Stimulated activated naive CD8-positive, alpha-beta T cell treated with anti-CD3 and anti-CD28 coated beads, Interleukin-15, Interleukin-2, amounts not matched to agents 100 ng/mL and 50 ng/mL, for 24 hours (primary cell): ENCODE data around the gene COL15A1.

ENCODE experiments used
- H3K27ac Mint-ChIP-seq: one replicate; pipeline ENCODE4 v1.8.0; 2021; ENCODE audit warnings: mild to moderate bottlenecking, mixed read lengths
- H3K27me3 Mint-ChIP-seq: one replicate; pipeline ENCODE4 v1.8.0; 2021; ENCODE audit warnings: mixed read lengths
- H3K36me3 Mint-ChIP-seq: one replicate; pipeline ENCODE4 v1.8.0; 2021; ENCODE audit warnings: low read depth, mixed read lengths
- H3K4me1 Mint-ChIP-seq: one replicate; pipeline ENCODE4 v1.8.0; 2021; ENCODE audit warnings: low read depth, mixed read lengths
- H3K4me3 Mint-ChIP-seq: one replicate; pipeline ENCODE4 v1.8.0; 2021; ENCODE audit warnings: mild to moderate bottlenecking, mixed read lengths
- H3K9me3 Mint-ChIP-seq: one replicate; pipeline ENCODE4 v1.8.0; 2021; ENCODE audit warnings: mixed read lengths

COL15A1 gene

DNA sequence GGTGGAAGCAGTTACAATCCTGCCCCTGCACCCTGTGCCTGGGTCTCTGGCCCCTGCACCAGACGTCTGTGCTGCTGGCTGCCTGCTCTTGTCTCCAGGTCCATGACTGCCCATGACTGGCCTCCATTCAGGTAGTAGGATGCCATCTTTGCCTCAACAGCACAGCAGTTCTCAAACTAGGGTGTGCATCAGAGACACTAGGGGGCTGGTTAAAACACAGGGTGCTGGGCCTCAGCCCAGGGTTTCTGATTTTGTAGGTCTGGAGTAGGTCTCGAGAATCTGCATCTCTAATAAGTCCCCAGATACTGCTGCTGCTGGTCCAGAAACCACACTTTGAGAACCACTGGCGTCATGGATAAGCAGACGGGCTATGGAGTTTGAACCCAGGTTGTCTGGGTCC is 24.0 kb downstream of the COL15A1 start:
- Mint-ChIP-seq H3K36me3 (no peaks in the 10 kb centered on the region), H3K9me3 (no peaks in the 10 kb centered on the region), H3K4me1 (no peaks in the 10 kb centered on the region), H3K4me3 (no peak overlapping the region), H3K27ac (no peak overlapping the region), H3K27me3 (no peaks in the 10 kb centered on the region)

DNA sequence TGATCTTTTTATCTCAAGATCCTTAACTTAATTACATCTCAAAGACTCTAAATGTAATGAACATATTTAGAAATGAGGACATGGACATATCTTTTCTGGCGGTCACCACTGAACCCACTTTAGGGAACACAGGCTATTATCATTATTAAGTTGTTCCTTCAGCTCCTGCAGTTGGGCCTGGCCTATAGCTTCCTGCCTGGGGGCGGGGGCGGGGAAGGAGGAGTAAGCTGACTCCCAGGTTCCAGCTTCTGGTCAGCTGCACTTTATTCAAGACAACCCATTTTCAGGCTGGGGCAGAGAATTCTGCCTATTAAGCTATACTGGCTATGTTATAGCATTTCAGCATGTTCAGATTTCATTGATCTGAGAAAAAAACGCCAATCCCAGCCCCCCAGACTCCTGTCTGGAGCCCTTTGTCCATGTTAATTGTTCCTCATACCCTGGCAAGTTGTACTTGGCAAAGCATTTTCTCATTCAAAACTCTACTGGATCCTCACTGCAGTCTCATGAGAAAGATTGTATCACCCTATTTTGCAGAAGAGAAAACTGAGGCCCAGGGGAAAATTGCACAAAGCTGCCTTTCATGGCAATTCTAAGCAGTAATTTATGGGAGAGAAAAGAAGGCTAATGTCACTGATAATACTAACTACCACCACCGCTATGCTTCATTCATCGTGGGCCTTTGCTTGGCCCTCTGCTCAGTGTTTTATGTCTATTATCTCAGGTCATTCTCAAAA is 25.1 kb downstream of the COL15A1 start:
- no peaks in the 10 kb centered on the region for H3K27me3 Mint-ChIP-seq
- H3K27ac Mint-ChIP-seq: no peak overlapping the region
- H3K36me3 Mint-ChIP-seq: no peaks in the 10 kb centered on the region
- no peak overlapping the region for H3K4me3 Mint-ChIP-seq
- H3K4me1 Mint-ChIP-seq: no peaks in the 10 kb centered on the region
- no peaks in the 10 kb centered on the region for H3K9me3 Mint-ChIP-seq

GRCh38 chr9:98970532-98971041 is 26.9 kb downstream of the COL15A1 start:
- H3K9me3 Mint-ChIP-seq: no peaks in the 10 kb centered on the region
- H3K27ac Mint-ChIP-seq: no peak overlapping the region
- peaks cover 4% of the 10 kb centered on the region for H3K27me3 Mint-ChIP-seq
- peaks cover 5% of the 10 kb centered on the region for H3K4me1 Mint-ChIP-seq
- no peaks in the 10 kb centered on the region for H3K36me3 Mint-ChIP-seq
- no peak overlapping the region for H3K4me3 Mint-ChIP-seq

DNA sequence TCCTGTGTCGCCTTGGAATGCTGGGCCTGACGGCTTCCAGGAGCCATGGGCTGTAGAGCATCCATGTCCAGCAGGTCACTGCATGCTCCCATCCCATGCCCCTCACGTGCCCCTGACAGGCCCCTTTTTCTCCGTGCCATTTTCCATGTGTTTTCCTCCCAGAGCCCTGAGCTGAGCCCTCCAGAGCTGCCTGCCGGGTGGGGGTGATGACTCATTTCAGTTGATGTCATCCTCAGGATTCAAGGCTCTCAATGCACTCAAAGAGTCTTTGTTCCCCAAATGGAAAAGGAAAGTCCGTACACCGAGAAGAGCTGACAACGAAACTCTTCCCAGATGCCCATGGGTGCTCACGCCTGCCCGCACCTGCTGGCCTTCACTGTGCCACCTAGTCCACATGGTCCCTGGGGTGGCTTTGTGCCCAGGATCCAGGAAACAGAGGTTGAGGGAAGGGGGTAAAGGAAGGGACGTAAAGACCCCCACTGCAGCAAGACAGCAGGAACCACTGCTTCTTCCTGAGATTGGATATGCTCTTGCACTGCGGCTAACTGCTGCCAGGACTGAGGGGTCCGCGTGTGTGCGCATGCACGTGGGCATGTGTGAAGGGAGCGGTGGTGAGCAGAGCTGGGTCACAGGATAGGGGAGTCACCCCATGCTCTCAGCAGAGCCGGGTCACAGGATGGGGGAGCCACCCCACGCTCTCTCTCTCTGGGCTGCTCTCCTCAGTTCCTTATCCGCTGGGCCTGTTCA is 27.6 kb downstream of the COL15A1 start:
- peaks cover 5% of the 10 kb centered on the region for H3K4me1 Mint-ChIP-seq
- no peak overlapping the region for H3K4me3 Mint-ChIP-seq
- no peak overlapping the region for H3K27ac Mint-ChIP-seq
- peaks cover 7% of the 10 kb centered on the region for H3K27me3 Mint-ChIP-seq
- no peaks in the 10 kb centered on the region for H3K36me3 Mint-ChIP-seq
- no peaks in the 10 kb centered on the region for H3K9me3 Mint-ChIP-seq

DNA sequence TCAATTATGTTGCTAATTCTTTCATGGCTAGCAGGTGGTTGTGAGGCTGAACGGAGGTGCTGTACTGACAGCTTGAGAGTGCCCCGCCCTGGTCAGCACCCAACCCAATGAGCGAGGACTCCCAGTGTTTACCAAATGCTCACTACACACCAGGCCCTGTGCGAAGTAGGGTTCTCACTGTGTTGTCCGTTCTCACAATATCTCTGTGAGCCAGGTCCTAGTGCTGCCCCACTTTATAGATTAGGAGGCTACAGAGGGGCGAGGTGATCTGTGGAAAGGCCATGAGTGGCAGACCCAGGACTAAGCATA is 28.2 kb downstream of the COL15A1 start:
- H3K36me3 Mint-ChIP-seq: no peaks in the 10 kb centered on the region
- peaks cover 5% of the 10 kb centered on the region for H3K4me1 Mint-ChIP-seq
- H3K9me3 Mint-ChIP-seq: no peaks in the 10 kb centered on the region
- no peak overlapping the region for H3K4me3 Mint-ChIP-seq
- H3K27ac Mint-ChIP-seq: no peak overlapping the region
- peaks cover 7% of the 10 kb centered on the region for H3K27me3 Mint-ChIP-seq

DNA sequence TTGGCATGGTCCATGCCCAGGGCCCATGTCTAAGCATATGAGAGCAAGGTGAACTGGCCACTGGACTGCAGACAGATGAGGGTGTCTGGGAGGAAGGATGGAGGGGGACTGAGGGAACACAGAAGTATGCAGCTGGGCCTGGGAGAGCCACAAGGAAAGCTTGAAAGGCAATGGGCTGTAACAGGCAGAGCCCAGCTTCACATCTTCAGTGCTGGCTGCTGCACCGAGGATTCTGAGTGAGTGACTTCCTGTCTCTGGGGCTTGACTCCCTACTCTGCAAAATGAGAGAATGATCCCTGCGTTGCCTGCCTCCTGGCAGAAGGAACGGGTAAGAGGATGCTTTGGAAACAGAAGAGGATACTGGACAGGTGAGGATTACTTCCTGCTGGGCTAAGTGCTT is 29.0 kb downstream of the COL15A1 start:
- Mint-ChIP-seq H3K27ac (no peak overlapping the region), H3K4me3 (no peak overlapping the region), H3K36me3 (no peaks in the 10 kb centered on the region), H3K27me3 (peaks cover 7% of the 10 kb centered on the region), H3K4me1 (peaks cover 5% of the 10 kb centered on the region), H3K9me3 (no peaks in the 10 kb centered on the region)

- no peak overlapping the region for H3K27ac Mint-ChIP-seq
- no peaks in the 10 kb centered on the region for H3K9me3 Mint-ChIP-seq
- H3K4me1 Mint-ChIP-seq: peaks cover 5% of the 10 kb centered on the region
- H3K27me3 Mint-ChIP-seq: peaks cover 7% of the 10 kb centered on the region
- H3K36me3 Mint-ChIP-seq: no peaks in the 10 kb centered on the region
- H3K4me3 Mint-ChIP-seq: no peak overlapping the region
Observed at GRCh38 chr9:98973171-98973570, 29.5 kb downstream of the COL15A1 start.

DNA sequence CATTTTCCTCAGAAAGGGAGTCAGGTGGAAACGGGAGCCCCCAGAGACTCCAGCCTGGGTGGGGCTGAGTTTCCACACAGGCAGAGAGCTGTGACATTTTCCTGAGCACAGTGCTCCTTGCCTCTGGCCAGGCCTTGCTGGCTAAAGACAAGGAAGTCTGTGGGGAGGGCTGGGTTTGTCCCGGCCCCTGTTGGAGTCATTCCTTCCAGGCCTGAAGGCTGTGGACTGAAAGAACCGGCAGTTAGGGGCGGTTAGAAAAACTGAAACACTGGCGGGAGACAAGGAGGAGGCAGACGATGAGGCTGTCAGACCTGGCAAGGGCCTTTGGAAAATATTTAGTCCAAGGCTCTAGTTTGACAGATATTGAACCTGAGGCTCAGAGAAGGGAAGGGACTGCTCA is 29.9 kb downstream of the COL15A1 start:
- no peaks in the 10 kb centered on the region for H3K36me3 Mint-ChIP-seq
- H3K27ac Mint-ChIP-seq: no peak overlapping the region
- H3K4me1 Mint-ChIP-seq: peaks cover 5% of the 10 kb centered on the region
- H3K27me3 Mint-ChIP-seq: peaks cover 7% of the 10 kb centered on the region
- no peak overlapping the region for H3K4me3 Mint-ChIP-seq
- no peaks in the 10 kb centered on the region for H3K9me3 Mint-ChIP-seq

DNA sequence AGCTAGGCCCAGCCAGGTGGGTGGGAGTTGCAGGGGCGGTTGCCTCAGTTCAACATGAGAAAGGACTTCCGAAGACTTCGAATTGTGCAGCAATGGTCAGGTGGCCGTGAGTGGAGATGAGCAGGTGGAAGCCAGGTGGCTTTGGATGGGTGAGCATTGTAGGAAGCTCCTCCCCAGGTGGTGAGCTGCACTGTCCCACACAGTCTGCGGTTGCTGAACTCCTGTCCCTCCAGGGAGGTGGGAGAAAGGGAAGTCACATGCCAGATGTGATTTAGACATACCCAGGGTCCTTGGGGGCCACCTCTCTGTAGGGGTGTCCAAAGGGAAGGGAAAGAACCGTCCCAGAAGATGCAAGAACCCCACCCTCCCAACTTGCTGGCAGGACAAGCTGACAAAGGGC is 30.4 kb downstream of the COL15A1 start:
- Mint-ChIP-seq H3K27ac (no peak overlapping the region), H3K9me3 (no peaks in the 10 kb centered on the region), H3K27me3 (peaks cover 7% of the 10 kb centered on the region), H3K36me3 (no peaks in the 10 kb centered on the region), H3K4me1 (peaks cover 5% of the 10 kb centered on the region), H3K4me3 (no peak overlapping the region)

GRCh38 chr9:98974554-98974953 is 30.8 kb downstream of the COL15A1 start:
- Mint-ChIP-seq H3K36me3 (no peaks in the 10 kb centered on the region), H3K4me3 (no peak overlapping the region), H3K27ac (no peak overlapping the region), H3K27me3 (peaks cover 7% of the 10 kb centered on the region), H3K9me3 (no peaks in the 10 kb centered on the region), H3K4me1 (peaks cover 5% of the 10 kb centered on the region)

DNA sequence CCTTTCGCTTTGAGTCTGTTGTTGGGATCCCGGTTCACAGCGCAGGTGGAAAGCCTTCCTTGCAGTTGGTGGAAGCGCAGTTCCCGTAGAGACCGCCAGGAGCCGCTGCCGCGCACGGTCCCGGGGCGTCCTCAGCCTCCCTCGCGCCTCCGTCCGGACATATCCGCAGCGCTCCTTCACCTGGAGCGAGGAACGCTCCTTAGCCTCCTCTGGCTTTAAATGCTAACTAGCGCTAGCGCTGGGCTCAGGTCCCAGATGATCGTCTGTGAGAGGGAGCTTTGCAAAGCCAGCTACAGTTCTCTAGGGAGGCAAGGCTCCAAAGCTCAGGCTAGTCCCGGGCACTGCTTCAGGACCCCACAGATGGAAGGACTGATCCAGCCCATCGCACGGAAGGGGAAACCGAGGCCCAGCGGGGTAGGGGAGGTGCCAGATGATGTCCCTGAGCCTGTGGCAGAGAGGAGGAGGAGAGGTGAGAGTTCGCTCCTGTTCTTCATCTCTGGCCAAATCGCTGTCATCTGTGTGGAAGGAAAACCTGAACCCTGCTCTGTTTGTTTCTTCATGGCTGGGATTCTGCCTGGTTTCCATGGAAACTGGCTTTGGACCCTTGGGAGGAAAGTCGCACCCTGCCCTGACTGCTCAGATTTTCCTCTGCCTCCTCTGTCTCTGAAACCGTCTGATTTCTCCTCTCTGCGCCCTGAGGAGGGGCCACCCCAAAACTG is 31.4 kb downstream of the COL15A1 start:
- Mint-ChIP-seq H3K27me3 (peaks cover 7% of the 10 kb centered on the region), H3K4me1 (peaks cover 5% of the 10 kb centered on the region), H3K9me3 (no peaks in the 10 kb centered on the region), H3K4me3 (peak overlapping the region; percentile 39), H3K36me3 (no peaks in the 10 kb centered on the region), H3K27ac (no peak overlapping the region)

GRCh38 chr9:98975838-98976237 is 32.1 kb downstream of the COL15A1 start:
- H3K4me1 Mint-ChIP-seq: peaks cover 5% of the 10 kb centered on the region
- H3K36me3 Mint-ChIP-seq: no peaks in the 10 kb centered on the region
- peaks cover 7% of the 10 kb centered on the region for H3K27me3 Mint-ChIP-seq
- no peak overlapping the region for H3K4me3 Mint-ChIP-seq
- H3K9me3 Mint-ChIP-seq: no peaks in the 10 kb centered on the region
- no peak overlapping the region for H3K27ac Mint-ChIP-seq

DNA sequence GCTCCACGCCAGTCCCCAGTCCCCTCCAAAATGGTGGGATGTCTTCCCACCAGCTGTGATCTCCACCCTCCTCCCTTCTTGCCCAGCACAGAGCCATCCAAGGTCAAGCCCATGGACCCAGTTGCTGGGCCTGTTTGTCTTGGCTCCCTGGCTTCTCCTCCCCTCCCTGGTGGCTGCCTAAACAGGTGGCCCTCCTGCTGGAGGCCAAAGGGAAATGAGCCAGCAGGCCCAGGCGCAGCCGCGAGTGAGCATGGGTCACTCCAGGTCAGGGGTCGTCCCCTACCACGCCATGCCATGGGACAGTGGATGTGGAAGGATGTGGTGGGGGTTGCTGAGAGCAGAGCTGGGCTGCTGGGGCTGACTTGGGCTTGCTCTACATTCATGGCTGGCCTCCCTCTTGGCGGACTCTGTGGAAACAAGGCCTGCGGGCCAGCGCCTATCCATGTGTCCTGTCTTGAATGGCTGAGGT is 33.6 kb downstream of the COL15A1 start:
- H3K9me3 Mint-ChIP-seq: no peaks in the 10 kb centered on the region
- peaks cover 5% of the 10 kb centered on the region for H3K4me1 Mint-ChIP-seq
- peaks cover 7% of the 10 kb centered on the region for H3K27me3 Mint-ChIP-seq
- no peak overlapping the region for H3K4me3 Mint-ChIP-seq
- no peak overlapping the region for H3K27ac Mint-ChIP-seq
- H3K36me3 Mint-ChIP-seq: no peaks in the 10 kb centered on the region

DNA sequence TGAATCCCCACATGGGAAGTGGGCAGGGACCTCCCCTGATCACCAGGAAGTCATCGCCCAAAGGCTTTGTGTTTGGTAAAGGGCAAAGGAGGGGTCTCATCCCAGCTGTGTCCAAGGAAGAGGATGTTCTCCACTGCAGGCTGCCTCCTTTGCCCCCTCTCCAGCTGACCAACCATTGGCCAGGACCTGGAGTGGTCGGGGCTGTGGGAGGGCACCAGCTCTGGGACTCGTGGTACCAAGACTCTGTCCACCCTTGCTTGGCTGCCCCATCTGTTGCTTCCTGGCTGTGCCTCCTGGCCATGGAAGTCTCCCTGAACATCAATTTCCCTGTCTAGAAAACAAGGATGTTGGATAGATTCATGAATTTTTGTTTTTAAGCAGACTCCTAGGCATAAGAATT is 34.1 kb downstream of the COL15A1 start:
- Mint-ChIP-seq H3K9me3 (no peaks in the 10 kb centered on the region), H3K4me3 (no peak overlapping the region), H3K36me3 (no peaks in the 10 kb centered on the region), H3K27me3 (peaks cover 7% of the 10 kb centered on the region), H3K27ac (no peak overlapping the region), H3K4me1 (peaks cover 5% of the 10 kb centered on the region)

GRCh38 chr9:98978231-98978681 is 34.5 kb downstream of the COL15A1 start:
- no peaks in the 10 kb centered on the region for H3K9me3 Mint-ChIP-seq
- no peaks in the 10 kb centered on the region for H3K36me3 Mint-ChIP-seq
- no peak overlapping the region for H3K4me3 Mint-ChIP-seq
- H3K27ac Mint-ChIP-seq: no peak overlapping the region
- H3K27me3 Mint-ChIP-seq: peaks cover 7% of the 10 kb centered on the region
- H3K4me1 Mint-ChIP-seq: peaks cover 5% of the 10 kb centered on the region
